ENCODE data around the gene OFD1.

OFD1 gene, protein sequence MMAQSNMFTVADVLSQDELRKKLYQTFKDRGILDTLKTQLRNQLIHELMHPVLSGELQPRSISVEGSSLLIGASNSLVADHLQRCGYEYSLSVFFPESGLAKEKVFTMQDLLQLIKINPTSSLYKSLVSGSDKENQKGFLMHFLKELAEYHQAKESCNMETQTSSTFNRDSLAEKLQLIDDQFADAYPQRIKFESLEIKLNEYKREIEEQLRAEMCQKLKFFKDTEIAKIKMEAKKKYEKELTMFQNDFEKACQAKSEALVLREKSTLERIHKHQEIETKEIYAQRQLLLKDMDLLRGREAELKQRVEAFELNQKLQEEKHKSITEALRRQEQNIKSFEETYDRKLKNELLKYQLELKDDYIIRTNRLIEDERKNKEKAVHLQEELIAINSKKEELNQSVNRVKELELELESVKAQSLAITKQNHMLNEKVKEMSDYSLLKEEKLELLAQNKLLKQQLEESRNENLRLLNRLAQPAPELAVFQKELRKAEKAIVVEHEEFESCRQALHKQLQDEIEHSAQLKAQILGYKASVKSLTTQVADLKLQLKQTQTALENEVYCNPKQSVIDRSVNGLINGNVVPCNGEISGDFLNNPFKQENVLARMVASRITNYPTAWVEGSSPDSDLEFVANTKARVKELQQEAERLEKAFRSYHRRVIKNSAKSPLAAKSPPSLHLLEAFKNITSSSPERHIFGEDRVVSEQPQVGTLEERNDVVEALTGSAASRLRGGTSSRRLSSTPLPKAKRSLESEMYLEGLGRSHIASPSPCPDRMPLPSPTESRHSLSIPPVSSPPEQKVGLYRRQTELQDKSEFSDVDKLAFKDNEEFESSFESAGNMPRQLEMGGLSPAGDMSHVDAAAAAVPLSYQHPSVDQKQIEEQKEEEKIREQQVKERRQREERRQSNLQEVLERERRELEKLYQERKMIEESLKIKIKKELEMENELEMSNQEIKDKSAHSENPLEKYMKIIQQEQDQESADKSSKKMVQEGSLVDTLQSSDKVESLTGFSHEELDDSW

DNA sequence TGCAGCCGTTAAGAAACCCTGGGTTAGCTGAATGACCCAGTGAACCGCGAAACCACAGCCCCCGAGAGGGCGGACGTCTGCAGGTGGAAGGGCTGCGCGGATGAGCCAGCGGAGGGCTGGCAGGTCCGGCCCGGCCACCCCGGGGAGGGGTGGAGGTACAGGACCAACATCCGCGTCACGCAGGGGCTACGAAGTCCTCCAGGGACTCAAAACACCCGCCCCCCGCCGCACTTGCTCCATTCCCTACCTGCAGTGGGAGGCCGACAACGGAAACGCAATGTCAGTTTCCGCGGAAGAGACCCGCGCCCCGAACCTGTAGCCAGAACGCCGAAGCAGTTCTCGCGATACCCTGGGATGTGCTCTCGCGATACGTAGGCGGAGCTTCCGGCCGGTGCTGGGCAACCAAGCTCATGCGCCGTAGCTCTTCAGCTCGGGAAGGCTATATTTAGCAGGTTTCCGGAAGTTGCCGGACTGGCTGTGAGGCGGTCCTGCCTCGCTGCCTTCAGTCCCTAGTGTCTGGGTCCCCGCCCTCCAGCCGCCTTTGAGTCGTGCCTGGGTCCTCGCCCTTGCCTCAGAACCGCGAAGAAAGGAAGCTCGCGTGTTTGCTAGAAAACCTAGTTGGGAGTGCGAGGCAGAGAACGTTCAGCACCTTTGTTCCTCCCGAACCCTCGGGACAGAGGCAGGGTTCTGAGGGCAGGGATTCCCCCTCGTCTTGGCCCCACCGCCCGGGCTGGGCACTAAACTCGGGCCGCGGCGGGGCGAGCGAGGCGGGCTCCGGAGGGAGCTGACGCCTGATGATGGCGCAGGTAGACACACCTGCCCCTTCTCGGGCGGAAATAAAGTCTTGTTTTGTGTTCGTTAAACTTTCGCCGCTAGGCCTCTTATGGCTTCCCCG, at the start of gene OFD1, which contains the start of gene TRAPPC2:
Gene OFD1, plus strand, starts transcription at position 471 of the 895 bp plus-strand sequence. Its CDS starts 324 bp downstream, at position 795.
Gene TRAPPC2, minus strand, starts transcription at position 343 of the 895 bp plus-strand sequence. CDS start 14,657 bp downstream, outside the sequence.
- DNase-seq: peak; percentile 95

DNA sequence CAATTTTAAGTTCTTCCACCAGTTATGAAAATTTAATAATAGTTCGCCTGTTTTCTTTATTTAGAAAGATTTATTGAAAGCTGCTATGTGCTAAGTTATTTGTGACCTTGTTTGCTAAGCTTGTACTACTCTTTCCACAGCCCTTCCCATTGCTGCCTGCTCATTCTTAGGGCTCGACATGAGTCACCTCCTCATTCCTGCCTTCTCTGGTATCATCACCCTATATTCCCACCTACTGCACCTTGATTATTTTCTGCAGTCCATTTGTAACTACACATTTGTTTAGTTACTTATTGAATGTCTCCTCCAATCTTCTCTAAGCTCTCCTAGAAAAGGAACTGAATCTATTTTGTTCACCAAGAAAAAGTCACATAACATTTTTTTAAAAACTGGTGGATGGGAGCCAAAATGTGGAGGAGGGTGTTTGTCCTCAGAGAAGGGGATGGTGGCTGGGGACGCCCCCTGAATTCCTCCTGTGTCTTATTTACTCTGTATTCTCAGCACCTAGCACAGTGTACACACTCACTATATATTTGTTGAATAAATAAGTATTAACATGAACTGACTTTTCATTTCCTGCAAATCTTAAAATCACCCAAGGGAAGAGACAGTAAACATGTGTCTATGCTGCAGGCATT, 49.3 kb upstream of the OFD1 start:
- DNase-seq: no peak

DNA sequence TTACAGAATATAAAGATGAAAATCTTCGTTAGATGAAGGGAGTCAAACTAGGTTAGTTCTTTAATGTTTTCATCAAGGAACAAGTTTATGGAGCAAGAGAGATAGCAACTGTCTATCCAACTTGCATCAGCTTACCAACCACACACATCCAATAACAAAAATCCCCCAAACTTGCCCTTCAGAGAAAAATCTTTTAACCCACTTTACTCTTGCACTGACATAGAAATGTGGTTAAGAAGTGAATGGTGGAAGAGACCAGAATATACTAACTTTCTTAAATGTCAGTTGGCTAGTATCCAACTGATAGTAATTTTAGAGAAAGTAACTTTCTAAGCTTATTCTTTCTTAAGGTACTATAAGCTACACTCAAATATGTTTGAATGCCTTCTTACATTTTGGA, 47.3 kb upstream of the OFD1 start:
- no peak for DNase-seq

DNA sequence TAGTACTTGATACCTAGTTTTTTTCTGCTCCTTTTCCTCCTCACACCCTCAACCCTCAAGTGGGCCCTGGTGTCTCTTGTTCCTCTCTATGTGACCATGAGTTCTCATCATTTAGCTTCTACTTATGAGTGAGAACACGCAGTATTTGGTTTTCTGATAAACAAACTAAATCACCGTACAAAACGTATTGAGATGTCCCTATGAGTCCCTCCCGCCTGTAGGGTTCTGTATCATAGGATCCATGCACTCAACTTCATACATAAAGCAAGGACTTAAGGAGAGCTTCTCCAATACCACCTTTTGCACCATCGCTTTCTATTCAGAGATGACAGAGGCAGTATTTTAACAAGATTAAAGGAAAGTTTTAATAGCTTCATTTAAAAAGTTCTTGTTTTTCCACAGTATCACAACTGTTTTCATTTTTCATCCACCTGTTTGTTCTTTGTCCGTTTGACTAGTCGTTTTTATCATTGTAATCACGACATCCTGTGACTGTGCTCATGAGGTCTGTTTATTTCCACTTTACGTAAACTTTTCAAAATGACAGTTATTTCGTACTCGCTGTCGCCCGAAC, 46.1 kb upstream of the OFD1 start:
- peak; percentile 16 for DNase-seq

DNA sequence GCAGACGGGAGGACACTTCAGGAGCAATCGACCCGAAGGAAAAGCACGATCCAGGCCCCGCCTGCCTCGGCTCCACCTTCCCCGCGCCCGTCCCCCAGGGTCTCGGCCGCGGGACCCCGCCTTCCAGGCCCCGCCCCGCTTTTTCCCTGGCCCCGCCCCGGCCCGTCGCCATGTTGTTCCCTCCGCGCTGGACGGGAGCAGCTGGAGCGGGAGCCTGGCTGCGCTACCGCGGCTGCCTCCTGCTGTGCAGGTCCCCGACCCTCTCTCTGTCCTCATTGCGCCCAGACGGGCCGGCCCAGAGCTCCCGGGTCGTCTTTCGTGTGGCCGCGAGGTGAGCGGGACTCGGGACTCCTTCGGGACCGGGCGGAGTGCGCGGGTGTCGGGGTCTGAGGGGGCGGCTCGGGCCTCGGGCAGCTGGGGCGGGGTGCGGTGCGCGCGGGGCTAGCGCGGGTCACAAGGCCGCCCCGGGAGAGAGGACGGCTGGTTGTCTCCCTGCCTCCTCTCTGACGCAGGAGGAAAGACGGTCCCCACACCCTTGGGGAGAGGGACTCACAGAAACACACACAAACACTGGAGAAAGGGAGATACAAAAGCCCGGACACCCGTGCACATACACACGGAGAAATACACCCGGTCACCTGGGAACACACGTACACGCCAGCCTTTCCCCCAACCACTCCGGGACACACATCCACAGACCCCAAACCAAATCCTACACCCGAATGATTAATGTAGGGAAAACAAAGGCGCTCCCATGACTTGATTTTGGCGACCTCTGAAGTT, 45.4 kb upstream of the OFD1 start, which contains the start of gene RAB9A:
Gene RAB9A, plus strand, starts transcription at position 171 of the 783 bp plus-strand sequence. CDS start 19,619 bp downstream, outside the sequence.
- DNase-seq: peak; percentile 74

DNA sequence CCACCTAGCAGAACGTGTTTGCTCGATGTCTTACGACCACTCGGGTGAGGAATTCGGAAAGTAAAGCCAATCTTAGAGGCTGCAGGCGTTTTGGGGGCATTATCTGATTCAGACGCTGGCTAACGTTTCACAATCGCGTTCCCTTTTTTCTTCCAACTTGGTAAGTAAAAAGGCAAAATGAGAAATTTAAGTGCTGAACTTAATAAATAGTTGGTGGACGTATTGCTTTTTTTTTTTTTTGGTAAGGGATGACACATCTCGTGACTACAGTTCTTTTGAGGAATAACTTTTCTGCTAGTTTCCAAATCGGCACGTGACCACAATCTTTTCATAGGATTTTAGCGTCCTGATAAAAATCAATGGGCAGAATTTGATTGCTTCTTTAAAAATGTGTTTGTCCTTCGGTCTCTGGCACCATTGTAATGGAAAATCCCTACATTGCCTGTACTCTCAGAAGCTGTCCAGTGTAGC, 44.8 kb upstream of the OFD1 start:
- no peak for DNase-seq

DNA sequence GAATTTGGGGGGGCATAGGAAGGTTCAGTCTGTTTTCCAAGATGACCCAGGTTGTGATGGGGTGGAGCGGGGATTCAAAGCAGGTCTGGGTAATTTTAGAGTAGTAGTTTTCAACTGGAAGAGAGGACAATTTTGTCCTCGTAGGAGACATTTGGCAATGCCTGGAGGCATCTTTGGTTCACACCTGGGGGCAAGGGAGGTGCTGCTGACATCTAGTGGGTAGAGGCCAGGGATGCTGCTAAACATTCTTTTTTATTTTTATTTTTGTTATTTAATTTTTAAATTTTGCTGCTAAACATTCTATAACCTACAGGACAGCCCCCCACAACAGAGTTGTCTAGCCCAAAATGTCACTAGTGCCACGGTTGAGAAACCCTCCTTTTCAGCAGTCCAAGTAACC, 43.7 kb upstream of the OFD1 start:
- no peak for DNase-seq

DNA sequence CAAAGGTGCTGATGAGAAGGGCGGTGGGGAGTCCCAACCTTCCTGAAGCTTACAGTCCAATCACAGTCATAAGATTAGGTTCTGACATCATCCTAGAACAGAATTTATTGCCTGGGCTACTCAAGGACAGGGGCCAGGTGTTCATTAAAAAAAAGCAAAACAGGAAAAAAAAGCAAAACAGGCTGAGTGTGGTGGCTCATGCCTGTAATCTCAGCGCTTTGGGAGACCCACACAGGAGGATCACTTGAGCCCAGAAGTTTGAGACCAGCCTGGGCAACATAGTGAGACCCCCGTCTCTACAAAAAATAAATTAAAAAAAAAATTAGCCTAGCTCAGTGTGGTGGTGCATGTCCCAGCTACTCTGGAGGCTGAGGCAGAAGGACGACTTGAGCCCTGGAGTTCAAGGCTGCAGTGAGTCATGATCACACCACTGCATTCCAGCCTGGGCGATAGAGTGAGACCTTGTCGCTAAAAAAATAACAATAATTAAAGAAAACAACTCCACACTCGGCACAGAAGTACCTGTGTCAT, 42.6 kb upstream of the OFD1 start:
- DNase-seq: no peak

DNA sequence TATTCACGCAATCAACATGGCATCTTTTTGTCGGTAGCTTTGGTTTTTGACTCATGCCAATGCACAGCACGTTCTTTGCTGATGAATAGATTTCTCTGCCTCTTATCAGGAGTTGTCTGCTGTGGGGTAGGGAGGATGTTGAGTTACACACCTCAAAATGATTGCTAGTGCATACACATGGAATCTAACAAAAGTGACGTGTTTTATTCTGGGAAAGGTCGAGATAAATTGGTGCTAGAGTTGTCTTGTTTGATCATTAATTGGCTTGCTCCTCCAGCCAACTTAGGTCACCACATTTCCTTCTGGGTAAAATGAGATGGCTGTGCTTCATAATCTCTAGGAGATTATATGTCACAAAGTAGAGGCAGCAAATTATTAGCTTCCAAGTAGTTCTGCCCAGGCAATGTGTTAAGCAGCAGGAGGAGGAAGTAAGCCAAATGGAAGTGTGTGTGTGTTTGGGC, 41.7 kb upstream of the OFD1 start:
- peak; percentile 39 for DNase-seq

DNA sequence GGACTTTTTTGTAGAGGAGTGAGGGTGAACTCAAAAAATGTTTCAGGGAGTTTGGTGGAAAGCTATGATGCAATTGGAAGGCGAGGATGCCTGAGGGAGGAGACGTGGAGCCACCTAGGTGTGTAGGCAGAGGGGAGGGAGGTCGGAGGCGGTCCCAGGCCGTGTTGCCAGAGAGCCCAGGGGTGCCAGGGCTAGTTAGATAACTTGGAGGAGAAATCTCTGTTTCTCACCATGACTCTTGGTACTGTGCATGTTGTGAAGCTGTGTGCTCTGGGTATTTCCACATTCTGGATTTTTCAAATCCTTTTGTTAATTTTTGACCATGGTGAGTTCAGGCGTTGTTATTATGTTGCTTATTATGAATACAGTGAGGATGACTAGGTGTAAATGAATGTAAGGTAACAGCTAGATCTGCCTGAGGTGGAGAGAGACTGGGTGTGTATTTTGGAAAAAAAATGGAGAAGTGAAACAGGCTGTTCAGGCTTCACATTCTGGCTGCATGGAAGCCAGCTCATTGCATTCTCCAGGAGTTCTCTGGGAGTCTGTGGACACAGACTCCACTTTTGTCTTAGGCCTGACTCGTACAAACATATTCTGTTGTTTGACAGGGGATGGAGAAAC, 41.1 kb upstream of the OFD1 start:
- DNase-seq: no peak

DNA sequence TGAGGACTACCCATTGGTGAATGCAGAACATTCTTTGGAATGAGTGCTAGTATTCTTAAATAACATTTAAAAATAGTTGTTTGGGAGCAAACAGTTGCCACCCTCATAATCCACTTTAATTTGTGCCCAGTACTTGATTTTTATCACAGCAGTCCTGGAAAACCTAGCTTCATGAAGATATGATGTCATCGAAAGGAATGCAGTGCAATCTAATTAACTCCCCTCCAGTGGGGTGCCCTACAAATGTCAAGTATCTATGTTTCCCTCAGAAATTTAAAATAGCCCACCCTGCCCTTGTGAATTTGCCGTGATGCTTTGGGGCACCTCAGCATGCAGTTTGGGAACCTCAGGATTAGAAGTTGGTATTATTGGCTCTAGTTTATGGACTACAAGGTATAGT, 40.2 kb upstream of the OFD1 start:
- no peak for DNase-seq

DNA sequence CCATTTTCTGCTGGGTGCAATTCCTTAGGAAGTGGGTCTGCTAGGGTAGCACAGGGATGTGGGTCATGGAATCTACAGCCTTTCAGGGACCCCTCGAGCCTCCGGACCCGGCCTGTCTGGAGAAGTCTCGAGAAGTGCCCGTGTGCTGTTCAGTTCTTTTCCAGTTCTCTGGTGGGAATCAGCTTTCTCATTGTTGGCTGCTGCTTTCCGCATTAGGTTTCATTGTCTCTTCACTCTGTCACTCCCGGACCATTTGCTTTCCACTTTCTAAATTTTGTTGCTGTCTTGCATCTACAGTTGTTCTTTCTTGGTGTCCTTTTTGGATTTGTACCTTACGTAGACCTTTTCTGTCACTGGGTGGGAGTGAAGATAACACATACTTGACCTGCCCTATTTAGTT, 39.6 kb upstream of the OFD1 start:
- no peak for DNase-seq

DNA sequence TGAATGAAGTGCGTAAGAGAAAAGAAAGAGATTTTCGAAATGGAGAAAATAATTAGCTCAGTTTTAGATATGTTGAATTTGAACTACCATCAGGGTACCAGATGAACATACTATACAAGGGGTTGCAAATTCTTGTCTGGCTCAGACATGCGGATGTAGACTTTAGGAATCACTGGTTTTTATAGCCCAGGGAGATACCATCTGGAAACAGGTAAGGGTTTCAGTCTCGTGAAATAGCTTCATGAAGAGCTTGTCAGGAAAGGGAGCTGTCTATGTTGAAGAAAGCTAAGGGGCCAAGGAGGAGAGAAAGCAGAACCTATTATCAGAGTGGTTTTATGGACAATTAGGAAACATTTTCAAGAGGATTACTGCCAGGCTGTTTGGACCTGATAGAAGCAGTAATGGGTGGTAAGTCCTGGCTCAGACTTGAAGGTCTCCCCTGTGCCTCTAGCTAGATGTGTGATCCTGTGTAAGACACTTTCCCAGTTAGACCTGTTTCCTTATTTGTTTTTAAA, 38.9 kb upstream of the OFD1 start:
- no peak for DNase-seq

DNA sequence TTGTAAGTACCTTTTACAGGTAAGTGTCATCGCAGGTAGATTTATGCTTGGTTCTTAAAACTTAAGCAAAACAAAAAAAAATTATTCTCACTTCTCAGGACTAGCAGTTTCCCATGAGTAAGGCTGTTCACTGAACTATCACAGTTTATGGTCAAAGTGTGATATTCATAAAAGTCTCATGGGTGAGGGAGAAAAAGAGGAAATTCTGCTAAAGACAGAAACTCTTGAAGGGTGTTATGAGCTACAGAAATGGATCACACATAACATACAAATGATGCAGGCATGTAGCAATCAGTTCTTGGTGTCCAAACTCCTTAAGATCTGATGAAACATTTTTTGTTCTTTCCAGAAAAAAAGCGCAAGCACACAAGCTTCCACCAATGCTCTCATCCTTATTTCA, 37.1 kb upstream of the OFD1 start:
- no peak for DNase-seq

DNA sequence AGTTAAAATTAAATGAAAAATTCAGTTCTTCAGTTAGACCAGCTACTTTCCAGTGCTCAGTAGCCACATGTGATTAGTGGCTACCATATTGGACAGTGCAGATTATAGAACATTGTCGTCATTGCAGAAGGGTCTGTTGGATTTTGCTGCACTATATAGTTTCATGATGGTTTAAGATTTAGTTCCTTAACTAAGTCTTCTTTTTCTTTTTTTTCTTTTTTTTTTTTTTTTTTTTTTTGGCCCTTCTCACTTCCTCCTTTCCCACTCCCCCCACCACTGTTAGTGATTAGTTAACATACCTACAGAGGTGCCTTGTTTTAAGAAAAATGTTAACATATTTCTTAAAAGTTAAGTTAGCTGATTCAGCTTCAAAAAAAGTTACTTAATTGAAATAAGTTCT, 36.6 kb upstream of the OFD1 start:
- no peak for DNase-seq

DNA sequence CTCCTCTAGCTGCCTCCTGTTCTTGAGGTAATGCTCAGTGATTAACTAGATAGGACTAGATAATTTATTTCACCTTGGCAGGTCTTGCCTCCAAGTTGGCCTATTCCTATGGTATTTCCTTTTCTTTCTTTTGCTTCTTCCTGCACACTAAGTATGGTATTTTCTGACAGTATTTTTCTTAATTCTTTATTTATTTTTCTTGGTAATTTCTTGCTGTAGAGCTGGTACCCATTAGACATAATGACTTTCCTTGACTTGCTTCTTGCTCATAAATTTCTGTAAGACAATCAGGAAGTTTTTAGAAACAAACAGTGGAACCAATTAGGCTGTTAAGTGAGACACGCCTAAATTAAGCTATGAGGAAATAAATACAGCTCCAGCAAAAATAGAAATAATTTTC, 36.1 kb upstream of the OFD1 start:
- DNase-seq: no peak

DNA sequence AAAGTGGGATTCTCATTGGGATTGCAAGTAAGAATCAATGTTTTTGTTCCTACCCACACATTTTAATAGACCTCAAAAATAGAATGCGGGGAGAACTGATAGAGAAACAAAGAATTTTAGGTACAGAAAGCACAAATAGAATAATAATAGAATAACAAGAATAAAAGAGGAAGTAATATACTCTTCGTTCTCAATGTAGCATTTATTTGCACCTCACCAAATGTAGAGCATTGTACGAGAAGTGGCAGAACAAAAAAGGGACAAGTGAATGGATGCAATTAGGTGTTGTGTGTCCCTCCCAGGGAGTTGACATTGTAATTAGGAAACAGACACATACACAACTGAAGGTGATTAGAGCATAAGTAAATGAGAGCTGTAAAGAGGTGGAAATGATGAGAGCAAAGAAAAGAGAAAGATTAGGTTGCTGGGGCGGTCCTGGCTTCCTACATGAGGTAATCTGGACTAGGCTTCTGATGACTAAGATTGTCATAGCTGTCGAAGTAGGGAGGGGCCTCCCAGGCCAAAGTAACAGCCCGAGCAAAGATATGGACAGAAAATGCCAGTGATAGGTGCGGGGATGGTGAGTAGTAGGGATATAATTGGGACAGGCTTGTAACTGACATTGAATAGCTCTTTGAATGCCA, 35.2 kb upstream of the OFD1 start:
- peak; percentile 63 for DNase-seq

DNA sequence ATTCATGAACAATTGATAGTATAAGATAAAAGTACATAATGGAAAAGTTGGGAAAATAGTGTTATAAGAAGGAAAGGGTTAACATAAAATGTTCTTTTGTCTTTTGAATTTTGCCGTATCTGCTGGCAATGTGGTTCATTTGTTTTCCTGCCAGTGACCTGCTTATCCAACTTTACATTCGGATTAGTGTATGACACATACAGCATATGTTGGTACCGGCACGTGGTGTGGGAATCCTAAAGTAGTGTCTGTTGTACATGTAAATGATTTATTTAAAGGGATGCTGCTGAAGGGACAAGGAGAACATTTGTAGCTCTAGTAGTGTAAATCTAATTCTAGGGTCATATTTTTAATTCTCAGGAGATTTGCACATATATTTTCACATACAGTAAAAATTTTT, 34.2 kb upstream of the OFD1 start:
- no peak for DNase-seq
